Upper lobe of left lung (tissue), 6 donors: Measurements from ENCODE around the gene MVK. TPM values are rescaled to one million over a fixed set of nuclear protein-coding genes. Genes with fewer than 3 reads are reported as not detected.

Experiments
- ATAC-seq, 2 donors: fragments of 200-7000 bp; cut with Tn5 transposase; one replicate each; pipeline ENCODE4 v1.9.1; 2022; ENCODE audit warnings: mild to moderate bottlenecking in 2 of 2, moderate library complexity in 2 of 2; ENCODE audit not compliant: low FRiP score in 2 of 2
- DNase-seq, 2 donors: peaks; one replicate each; pipeline ENCODE4 v3.0.0-alpha.2; 2019 to 2020
- H3K27ac ChIP-seq, 4 donors: fragments of 200-600 bp; sonication (generic); one replicate each; pipeline ENCODE4 v1.5.1; 2016 to 2019
- H3K27me3 ChIP-seq, 4 donors: fragments of 200-600 bp; sonication (generic); one replicate each; pipeline ENCODE4 v1.5.1; 2017 to 2019
- H3K36me3 ChIP-seq, 4 donors: fragments of 200-600 bp; sonication (generic); one replicate each; pipeline ENCODE4 v1.5.1; 2016 to 2019
- H3K4me1 ChIP-seq, 4 donors: fragments of 200-600 bp; sonication (generic); one replicate each; pipeline ENCODE4 v1.5.1; 2018 to 2019
- H3K4me3 ChIP-seq, 4 donors: fragments of 200-600 bp; sonication (generic); one replicate each; pipeline ENCODE4 v1.5.1; 2017 to 2019; ENCODE audit warnings: mild to moderate bottlenecking in 2 of 4, moderate library complexity in 1 of 4
- H3K9me3 ChIP-seq, 4 donors: fragments of 200-600 bp; sonication (generic); one replicate each; pipeline ENCODE4 v1.5.1; 2018 to 2019
- CTCF ChIP-seq, 6 experiments: fragments of 450-650 bp in 4 of 6; fragments of 200-600 bp in 2 of 6; sonication (generic) in 2 of 6; IDR thresholded peaks; one replicate each; pipeline ENCODE4 v1.5.1; 2016 to 2019; ENCODE audit warnings: antibody characterized with exemption in 6 of 6
- EP300 ChIP-seq, 4 donors: sonication (generic); formaldehyde crosslinking; IDR thresholded peaks; one replicate each; pipeline ENCODE4 v1.5.1; 2017; ENCODE audit warnings: antibody characterized with exemption in 4 of 4, control low read depth in 2 of 4
- POLR2A ChIP-seq, 4 donors: fragments of 450-650 bp; IDR thresholded peaks; one replicate each; pipeline ENCODE4 v1.5.1; 2016 to 2017; ENCODE audit warnings: antibody characterized with exemption in 4 of 4, mild to moderate bottlenecking in 2 of 4
- POLR2AphosphoS5 ChIP-seq, 2 donors: sonication (generic); formaldehyde crosslinking; IDR thresholded peaks; one replicate each; pipeline ENCODE4 v1.5.1; 2017; ENCODE audit warnings: antibody characterized with exemption in 2 of 2
- WGBS, 2 donors: methylation state at CpG; one replicate each; pipeline ENCODE4 v1.1.5; 2017 to 2018; 5-methylcytosine and 5-hydroxymethylcytosine counted together
- total RNA-seq, 6 donors: library from RNA; depleted of rRNA in 4 of 6; stranded (reverse); fragments of >200 nt in 4 of 6; gene quantifications; one replicate each; pipeline versions ENCODE4 v1.1.0 to v1.2.1, GENCODE V29; 2016 to 2021
- donor health status: DM: no; HTN: no; CAD: no; lungs with moderate emphysema.
- donor health status: DM: no; HTN: yes; CAD: no; lungs with severe emphysema.

MVK gene
- total RNA-seq, 6 donors from 2014 or later, result 22.2 to 56.2 (median 41.5) TPM

GRCh38 chr12:109608270-109608669, 34.7 kb downstream of the MVK start:
- no peak for ATAC-seq
- no peaks in the 10 kb centered on the region for H3K9me3 ChIP-seq
- DNase-seq, result no peak
- no peaks in the 10 kb centered on the region for H3K36me3 ChIP-seq
- TF ChIP-seq POLR2A (IDR thresholded peaks at IDR 0.05), result no peak
- no peak for TF ChIP-seq CTCF (IDR thresholded peaks at IDR 0.05)
- no peak for TF ChIP-seq POLR2AphosphoS5 (IDR thresholded peaks at IDR 0.05)
- TF ChIP-seq EP300 (IDR thresholded peaks at IDR 0.05), result no peak
- H3K27me3 ChIP-seq, result no peaks in the 10 kb centered on the region
- no peak overlapping the region for H3K4me3 ChIP-seq
- no peak overlapping the region for H3K27ac ChIP-seq
- 72 to 85% methylated on average over 4 of the region's 4 CpGs for WGBS, 2 donors
- no peaks in the 10 kb centered on the region for H3K4me1 ChIP-seq

- TF ChIP-seq POLR2AphosphoS5 (IDR thresholded peaks at IDR 0.05) (no peak), POLR2A (IDR thresholded peaks at IDR 0.05) (no peak), EP300 (IDR thresholded peaks at IDR 0.05) (no peak), CTCF (IDR thresholded peaks at IDR 0.05) (no peak)
- Histone ChIP-seq H3K27me3 (no peaks in the 10 kb centered on the region), H3K4me3 (no peak overlapping the region), H3K36me3 (no peaks in the 10 kb centered on the region), H3K27ac (no peak overlapping the region), H3K9me3 (no peaks in the 10 kb centered on the region), H3K4me1 (no peaks in the 10 kb centered on the region)
- DNase-seq (no peak), ATAC-seq (no peak)
- 84 to 88% methylated on average over 3 of the region's 3 CpGs for WGBS, 2 donors
Observed at GRCh38 chr12:109608793-109609192, 35.2 kb downstream of the MVK start.

GRCh38 chr12:109609342-109609741, 35.7 kb downstream of the MVK start:
- Histone ChIP-seq H3K36me3 (no peaks in the 10 kb centered on the region), H3K4me1 (no peaks in the 10 kb centered on the region), H3K27me3 (no peaks in the 10 kb centered on the region), H3K9me3 (no peaks in the 10 kb centered on the region), H3K4me3 (no peak overlapping the region), H3K27ac (no peak overlapping the region)
- no peak for TF ChIP-seq EP300 (IDR thresholded peaks at IDR 0.05)
- TF ChIP-seq POLR2A (IDR thresholded peaks at IDR 0.05), result no peak
- no peak for TF ChIP-seq POLR2AphosphoS5 (IDR thresholded peaks at IDR 0.05)
- no peak for TF ChIP-seq CTCF (IDR thresholded peaks at IDR 0.05)
- DNase-seq (no peak), ATAC-seq (no peak)
- 17 to 82% methylated on average over 2 of the region's 2 CpGs for WGBS, 2 donors

GRCh38 chr12:109610523-109610922, 36.9 kb downstream of the MVK start:
- no peaks in the 10 kb centered on the region for H3K36me3 ChIP-seq
- no peaks in the 10 kb centered on the region for H3K4me1 ChIP-seq
- H3K27me3 ChIP-seq, result no peaks in the 10 kb centered on the region
- ATAC-seq (no peak), DNase-seq (no peak)
- WGBS, 2 donors, result 90 to 96% methylated on average over 4 of the region's 4 CpGs
- H3K4me3 ChIP-seq, result no peak overlapping the region
- TF ChIP-seq POLR2AphosphoS5 (IDR thresholded peaks at IDR 0.05), result no peak
- no peak for TF ChIP-seq EP300 (IDR thresholded peaks at IDR 0.05)
- TF ChIP-seq CTCF (IDR thresholded peaks at IDR 0.05), result no peak
- TF ChIP-seq POLR2A (IDR thresholded peaks at IDR 0.05), result no peak
- H3K27ac ChIP-seq, result no peak overlapping the region
- H3K9me3 ChIP-seq, result no peaks in the 10 kb centered on the region

GRCh38 chr12:109611223-109611622, 37.6 kb downstream of the MVK start:
- no peaks in the 10 kb centered on the region for H3K4me1 ChIP-seq
- H3K27ac ChIP-seq, result no peak overlapping the region
- H3K9me3 ChIP-seq, result no peaks in the 10 kb centered on the region
- TF ChIP-seq POLR2A (IDR thresholded peaks at IDR 0.05) (no peak), EP300 (IDR thresholded peaks at IDR 0.05) (no peak), CTCF (IDR thresholded peaks at IDR 0.05) (no peak), POLR2AphosphoS5 (IDR thresholded peaks at IDR 0.05) (no peak)
- no peak for DNase-seq
- no peaks in the 10 kb centered on the region for H3K36me3 ChIP-seq
- no peak for ATAC-seq
- H3K27me3 ChIP-seq, result no peaks in the 10 kb centered on the region
- 72 to 77% methylated on average over 3 to 10 of the region's 10 CpGs for WGBS, 2 donors
- no peak overlapping the region for H3K4me3 ChIP-seq
